IPS DF 4.7 (cell line): ENCODE data around the gene UNC5A.

Experiments
- DNase-seq: peaks from one replicate; pipeline ENCODE4 v3.0.0-alpha.2; 2013; ENCODE audit warnings: low spot score; ENCODE audit errors: extremely low read depth

Gene UNC5A

GRCh38 chr5:176927562-176927961, 117.2 kb downstream of the UNC5A start:
- DNase-seq: no peak

GRCh38 chr5:176929654-176930053, 119.3 kb downstream of the UNC5A start:
- DNase-seq: no peak
